NCI-H1417 (cell line): ENCODE measurements around the gene ITPR1.
A peak's percentile ranks its signal among the peaks of the same experiment; 100 is the strongest.

Experiments
- DNase-seq, 3 experiments: peaks; one replicate each; lab custom pipeline; 2025; lab: John Stamatoyannopoulos, UW

ITPR1 gene

GRCh38 chr3:4828279-4829030 is 335.3 kb downstream of the ITPR1 start:
- no peak for DNase-seq

- no peak for DNase-seq
Observed at GRCh38 chr3:4829031-4829394, 335.9 kb downstream of the ITPR1 start.

GRCh38 chr3:4830586-4830914 is 337.4 kb downstream of the ITPR1 start:
- no peak for DNase-seq

GRCh38 chr3:4831580-4831950 is 338.4 kb downstream of the ITPR1 start:
- DNase-seq: no peak

GRCh38 chr3:4833471-4833870 is 340.3 kb downstream of the ITPR1 start:
- DNase-seq: no peak

GRCh38 chr3:4834403-4834866 is 341.3 kb downstream of the ITPR1 start:
- DNase-seq: no peak

GRCh38 chr3:4835616-4836043 is 342.5 kb downstream of the ITPR1 start:
- peak; percentile 45 to 79 (median 78) for DNase-seq

- no peak for DNase-seq
Observed at GRCh38 chr3:4836516-4836915, 343.4 kb downstream of the ITPR1 start.

- no peak for DNase-seq
Observed at GRCh38 chr3:4837374-4837930, 344.3 kb downstream of the ITPR1 start.

GRCh38 chr3:4838621-4839022 is 345.5 kb downstream of the ITPR1 start:
- DNase-seq: no peak

GRCh38 chr3:4839278-4839677 is 346.1 kb downstream of the ITPR1 start:
- DNase-seq: no peak

GRCh38 chr3:4841225-4841624 is 348.1 kb downstream of the ITPR1 start:
- peak in 2 of 3 experiments; percentile 4 to 22 for DNase-seq

- DNase-seq: no peak
Observed at GRCh38 chr3:4841776-4842440, 348.8 kb downstream of the ITPR1 start.

GRCh38 chr3:4843619-4844018 is 350.5 kb downstream of the ITPR1 start:
- no peak for DNase-seq

GRCh38 chr3:4845882-4846281 is 352.7 kb downstream of the ITPR1 start:
- DNase-seq: no peak

GRCh38 chr3:4846543-4846942 is 353.4 kb downstream of the ITPR1 start:
- DNase-seq: peak in 2 of 3 experiments; percentile 58 to 87

GRCh38 chr3:4848176-4848825 is 355.2 kb downstream of the ITPR1 start:
- DNase-seq: peak in 1 of 3 experiments; percentile 24

GRCh38 chr3:4849136-4849535 is 356.0 kb downstream of the ITPR1 start:
- no peak for DNase-seq

- DNase-seq: no peak
Observed at GRCh38 chr3:4849739-4850138, 356.6 kb downstream of the ITPR1 start.

- peak in 1 of 3 experiments; percentile 1 for DNase-seq
Observed at GRCh38 chr3:4850211-4850927, 357.2 kb downstream of the ITPR1 start.

GRCh38 chr3:4850928-4851265 is 357.7 kb downstream of the ITPR1 start:
- no peak for DNase-seq
